Hepatocyte (in vitro differentiated cells): ENCODE results near the gene ENPP7.

ENCODE experiments used
- EZH2 ChIP-seq: fragments of 200-600 bp; sonication (generic); IDR thresholded peaks from 2 replicates; pipeline ENCODE4 v1.6.1; 2016; ENCODE audit warnings: antibody characterized with exemption, mild to moderate bottlenecking, borderline replicate concordance
- TF ChIP-seq, protein P1 (sequence below): fragments of 200-600 bp; sonication (generic); IDR thresholded peaks from 2 replicates; pipeline ENCODE4 v1.5.1; 2016; ENCODE audit warnings: antibody characterized with exemption, mild to moderate bottlenecking; ENCODE audit not compliant: poor library complexity

DNA sequence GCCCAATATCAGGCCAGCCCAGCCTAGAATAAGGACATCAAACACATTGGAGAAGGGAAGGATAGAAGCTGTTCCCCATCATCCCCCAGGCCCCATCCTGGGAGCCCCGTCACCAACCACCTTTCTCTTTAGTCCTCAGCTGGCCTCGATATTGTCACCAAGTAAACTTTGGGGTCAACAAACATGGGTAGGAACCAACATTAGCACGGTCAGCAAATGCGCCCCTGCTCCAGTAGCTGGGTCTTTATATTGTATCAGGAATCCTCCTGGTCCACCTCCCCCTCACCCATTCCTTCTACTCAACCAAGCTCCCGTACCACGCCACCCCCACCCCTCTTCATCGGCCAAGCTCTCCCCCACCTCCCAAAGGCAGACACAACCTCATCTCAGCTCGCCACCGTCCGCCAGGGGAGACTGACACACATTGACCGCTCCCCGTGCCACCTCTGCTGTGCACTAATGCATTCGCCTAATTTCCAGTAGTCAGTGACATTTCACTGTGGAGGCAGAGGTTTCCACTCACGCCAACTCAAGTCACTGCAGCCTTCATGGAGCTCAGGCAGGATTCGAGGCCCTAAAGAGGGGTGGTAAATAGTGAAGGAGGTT is 26.5 kb downstream of the ENPP7 start:
- TF ChIP-seq, protein P1, sequence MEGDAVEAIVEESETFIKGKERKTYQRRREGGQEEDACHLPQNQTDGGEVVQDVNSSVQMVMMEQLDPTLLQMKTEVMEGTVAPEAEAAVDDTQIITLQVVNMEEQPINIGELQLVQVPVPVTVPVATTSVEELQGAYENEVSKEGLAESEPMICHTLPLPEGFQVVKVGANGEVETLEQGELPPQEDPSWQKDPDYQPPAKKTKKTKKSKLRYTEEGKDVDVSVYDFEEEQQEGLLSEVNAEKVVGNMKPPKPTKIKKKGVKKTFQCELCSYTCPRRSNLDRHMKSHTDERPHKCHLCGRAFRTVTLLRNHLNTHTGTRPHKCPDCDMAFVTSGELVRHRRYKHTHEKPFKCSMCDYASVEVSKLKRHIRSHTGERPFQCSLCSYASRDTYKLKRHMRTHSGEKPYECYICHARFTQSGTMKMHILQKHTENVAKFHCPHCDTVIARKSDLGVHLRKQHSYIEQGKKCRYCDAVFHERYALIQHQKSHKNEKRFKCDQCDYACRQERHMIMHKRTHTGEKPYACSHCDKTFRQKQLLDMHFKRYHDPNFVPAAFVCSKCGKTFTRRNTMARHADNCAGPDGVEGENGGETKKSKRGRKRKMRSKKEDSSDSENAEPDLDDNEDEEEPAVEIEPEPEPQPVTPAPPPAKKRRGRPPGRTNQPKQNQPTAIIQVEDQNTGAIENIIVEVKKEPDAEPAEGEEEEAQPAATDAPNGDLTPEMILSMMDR: no peak
- TF ChIP-seq EZH2: no peak
